GM23338 (cell line): Measurements from ENCODE around the gene CCDC60. TPM values are rescaled to one million over a fixed set of nuclear protein-coding genes. Genes with fewer than 3 reads are reported as not detected.

Experiments used
- ATAC-seq: fragments of 200-7000 bp; cut with Tn5 transposase; 3 replicates; pipeline ENCODE4 v1.9.1; 2020
- DNase-seq: peaks from one replicate; pipeline ENCODE4 v3.0.0-alpha.2; 2015; ENCODE audit warnings: low spot score
- H2AFZ ChIP-seq: fragments of 200-600 bp; sonication (generic); 2 replicates; pipeline ENCODE4 v1.8.0; 2016; ENCODE audit warnings: antibody characterized with exemption, mild to moderate bottlenecking, moderate library complexity
- H3F3A ChIP-seq: fragments of 200-600 bp; sonication (generic); replicated peaks from 2 replicates; pipeline ENCODE4 v1.8.0; 2017; ENCODE audit warnings: antibody characterized with exemption, mixed run types, low read depth
- H3K27ac ChIP-seq: fragments of 200-600 bp; sonication (generic); 2 replicates; pipeline ENCODE4 v1.6.1; 2016; ENCODE audit warnings: low read depth
- H3K27me3 ChIP-seq: fragments of 200-600 bp; sonication (generic); 2 replicates; pipeline ENCODE4 v1.8.0; 2016; ENCODE audit warnings: mild to moderate bottlenecking, mixed run types, moderate library complexity; ENCODE audit not compliant: insufficient read depth
- H3K36me3 ChIP-seq: fragments of 200-600 bp; sonication (generic); 2 replicates; pipeline ENCODE4 v1.8.0; 2016; ENCODE audit warnings: mild to moderate bottlenecking; ENCODE audit not compliant: insufficient read depth
- H3K4me1 ChIP-seq: fragments of 200-600 bp; sonication (generic); 2 replicates; pipeline ENCODE4 v1.8.0; 2016; ENCODE audit warnings: mild to moderate bottlenecking, moderate library complexity; ENCODE audit not compliant: insufficient read depth
- H3K4me2 ChIP-seq: fragments of 200-600 bp; sonication (generic); 2 replicates; pipeline ENCODE4 v1.7.1; 2017; ENCODE audit warnings: mixed run types
- H3K4me3 ChIP-seq: fragments of 200-600 bp; sonication (generic); 2 replicates; pipeline ENCODE4 v1.6.1; 2016; ENCODE audit warnings: mixed run types
- H3K79me2 ChIP-seq: fragments of 200-600 bp; sonication (generic); replicated peaks from 2 replicates; pipeline ENCODE4 v1.8.0; 2017; ENCODE audit warnings: mild to moderate bottlenecking; ENCODE audit not compliant: insufficient read depth
- H3K9me2 ChIP-seq: fragments of 200-600 bp; sonication (generic); 2 replicates; pipeline ENCODE4 v1.8.0; 2017; ENCODE audit not compliant: insufficient read depth
- H4K20me1 ChIP-seq: fragments of 200-600 bp; sonication (generic); replicated peaks from 2 replicates; pipeline ENCODE4 v1.8.0; 2017; ENCODE audit warnings: mild to moderate bottlenecking; ENCODE audit not compliant: insufficient read depth
- H3K27ac Mint-ChIP-seq: 2 replicates; pipeline ENCODE4 v1.8.0; 2020; ENCODE audit warnings: inconsistent platforms, mild to moderate bottlenecking, moderate library complexity, mixed read lengths
- H3K27me3 Mint-ChIP-seq: 3 replicates; pipeline ENCODE4 v1.8.0; 2022; ENCODE audit warnings: low read depth, mild to moderate bottlenecking, moderate library complexity, mixed read lengths, inconsistent platforms; ENCODE audit not compliant: insufficient read depth, poor library complexity
- H3K36me3 Mint-ChIP-seq: 3 replicates; pipeline ENCODE4 v1.8.0; 2021; ENCODE audit warnings: low read depth, mild to moderate bottlenecking, inconsistent platforms, moderate library complexity, mixed read lengths
- H3K4me1 Mint-ChIP-seq: 3 replicates; pipeline ENCODE4 v1.8.0; 2020; ENCODE audit warnings: mild to moderate bottlenecking, inconsistent platforms, mixed read lengths
- H3K4me3 Mint-ChIP-seq: 3 replicates; pipeline ENCODE4 v1.8.0; 2021; ENCODE audit warnings: moderate library complexity, mild to moderate bottlenecking, inconsistent platforms, mixed read lengths
- H3K9me3 Mint-ChIP-seq: 3 replicates; pipeline ENCODE4 v1.8.0; 2020; ENCODE audit warnings: moderate library complexity, mild to moderate bottlenecking, inconsistent platforms, mixed read lengths
- CREB1 ChIP-seq: fragments of 250-450 bp; sonication (Bioruptor Pico); IDR thresholded peaks from 2 replicates; pipeline ENCODE4 v1.5.0; 2020; ENCODE audit warnings: low read depth, mild to moderate bottlenecking, moderate library complexity
- EZH2 ChIP-seq: fragments of 200-600 bp; sonication (generic); IDR thresholded peaks from one replicate; pipeline ENCODE4 v1.8.0; 2017; ENCODE audit warnings: antibody characterized with exemption, mild to moderate bottlenecking, low read depth; ENCODE audit not compliant: unreplicated experiment
- NANOG ChIP-seq: IDR thresholded peaks from 2 replicates; pipeline ENCODE4 v1.6.1; 2016; ENCODE audit warnings: antibody characterized with exemption, borderline replicate concordance
- ZNF114 ChIP-seq: fragments of 250-450 bp; sonication (Bioruptor Pico); IDR thresholded peaks from 2 replicates; pipeline ENCODE4 v1.5.0; 2020; ENCODE audit warnings: mild to moderate bottlenecking, moderate library complexity
- ZNF331 ChIP-seq: fragments of 250-450 bp; sonication (Bioruptor Pico); IDR thresholded peaks from 2 replicates; pipeline ENCODE4 v1.5.0; 2020; ENCODE audit warnings: low read depth, mild to moderate bottlenecking, moderate library complexity
- polyA plus RNA-seq: library from polyadenylated mRNA; unstranded; fragments of >200 nt; fragmentation: Nextera tagmentation; extraction: Ambion mirVana; gene quantifications from 2 replicates; pipeline ENCODE4 v1.2.1, GENCODE V29; 2016
- total RNA-seq: library from RNA; depleted of rRNA; stranded (reverse); fragments of >200 nt; shearing (Covaris generic); gene quantifications from 2 replicates; pipeline ENCODE4 v1.2.3, GENCODE V29; 2014
- TF ChIP-seq, protein P1 (sequence below): IDR thresholded peaks from one replicate; pipeline ENCODE4 v1.6.1; 2018; ENCODE audit warnings: antibody characterized with exemption; ENCODE audit not compliant: unreplicated experiment
- TF ChIP-seq, protein P2 (sequence below): fragments of 250-450 bp; sonication (Bioruptor Pico); IDR thresholded peaks from 2 replicates; pipeline ENCODE4 v1.5.0; 2020; ENCODE audit warnings: mild to moderate bottlenecking, moderate library complexity
- TF ChIP-seq, protein P3 (sequence below), 2 experiments: fragments of 200-600 bp in 1 of 2; sonication (generic) in 1 of 2; conservative IDR thresholded peaks; 2 replicates each; pipeline versions ENCODE4 v1.5.1 to v1.6.1; 2016 to 2017; ENCODE audit warnings: antibody characterized with exemption in 2 of 2, low read depth in 2 of 2, mild to moderate bottlenecking in 2 of 2, moderate library complexity in 1 of 2

Gene CCDC60
- total and polyA plus RNA-seq, 2 experiments from 2014 or later = 0.53 TPM; not detected in 1

DNA sequence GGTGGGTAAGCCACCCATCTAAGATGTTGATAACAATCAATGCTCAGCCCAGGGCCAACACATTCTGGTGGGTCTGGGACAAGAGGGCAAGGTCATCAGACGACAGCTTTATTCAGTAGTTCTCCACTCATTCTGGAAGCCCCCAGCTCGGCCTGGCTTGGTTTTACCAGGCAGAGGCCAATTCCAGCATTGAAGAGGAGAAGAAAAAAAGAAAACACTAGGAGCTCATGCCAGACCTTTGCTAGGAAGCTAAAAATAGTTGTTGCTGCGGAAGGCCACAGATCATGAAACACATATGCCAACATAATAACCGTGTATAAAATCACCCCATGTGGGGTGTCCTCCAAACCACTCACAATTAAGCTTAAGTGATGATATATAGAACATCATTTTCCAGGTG lies 44.4 kb downstream of the CCDC60 start:
- H3K27me3 ChIP-seq = no peaks in the 10 kb centered on the region
- H3F3A ChIP-seq = no peaks in the 10 kb centered on the region
- no peaks in the 10 kb centered on the region for H4K20me1 ChIP-seq
- no peak for TF ChIP-seq CREB1 (CRISPR knock-in tag)
- TF ChIP-seq ZNF331 (CRISPR knock-in tag) = no peak
- TF ChIP-seq NANOG = no peak
- TF ChIP-seq, protein P1, sequence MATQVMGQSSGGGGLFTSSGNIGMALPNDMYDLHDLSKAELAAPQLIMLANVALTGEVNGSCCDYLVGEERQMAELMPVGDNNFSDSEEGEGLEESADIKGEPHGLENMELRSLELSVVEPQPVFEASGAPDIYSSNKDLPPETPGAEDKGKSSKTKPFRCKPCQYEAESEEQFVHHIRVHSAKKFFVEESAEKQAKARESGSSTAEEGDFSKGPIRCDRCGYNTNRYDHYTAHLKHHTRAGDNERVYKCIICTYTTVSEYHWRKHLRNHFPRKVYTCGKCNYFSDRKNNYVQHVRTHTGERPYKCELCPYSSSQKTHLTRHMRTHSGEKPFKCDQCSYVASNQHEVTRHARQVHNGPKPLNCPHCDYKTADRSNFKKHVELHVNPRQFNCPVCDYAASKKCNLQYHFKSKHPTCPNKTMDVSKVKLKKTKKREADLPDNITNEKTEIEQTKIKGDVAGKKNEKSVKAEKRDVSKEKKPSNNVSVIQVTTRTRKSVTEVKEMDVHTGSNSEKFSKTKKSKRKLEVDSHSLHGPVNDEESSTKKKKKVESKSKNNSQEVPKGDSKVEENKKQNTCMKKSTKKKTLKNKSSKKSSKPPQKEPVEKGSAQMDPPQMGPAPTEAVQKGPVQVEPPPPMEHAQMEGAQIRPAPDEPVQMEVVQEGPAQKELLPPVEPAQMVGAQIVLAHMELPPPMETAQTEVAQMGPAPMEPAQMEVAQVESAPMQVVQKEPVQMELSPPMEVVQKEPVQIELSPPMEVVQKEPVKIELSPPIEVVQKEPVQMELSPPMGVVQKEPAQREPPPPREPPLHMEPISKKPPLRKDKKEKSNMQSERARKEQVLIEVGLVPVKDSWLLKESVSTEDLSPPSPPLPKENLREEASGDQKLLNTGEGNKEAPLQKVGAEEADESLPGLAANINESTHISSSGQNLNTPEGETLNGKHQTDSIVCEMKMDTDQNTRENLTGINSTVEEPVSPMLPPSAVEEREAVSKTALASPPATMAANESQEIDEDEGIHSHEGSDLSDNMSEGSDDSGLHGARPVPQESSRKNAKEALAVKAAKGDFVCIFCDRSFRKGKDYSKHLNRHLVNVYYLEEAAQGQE = no peak
- Mint-ChIP-seq H3K9me3 (peaks cover 10% of the 10 kb centered on the region; the same call in 2 of the 3 replicates), H3K36me3 (no peaks in the 10 kb centered on the region; the same call in none of the 3 replicates), H3K4me3 (no peak overlapping the region), H3K4me1 (no peaks in the 10 kb centered on the region), H3K27ac (no peak overlapping the region), H3K27me3 (peaks cover 9% of the 10 kb centered on the region)
- no peak overlapping the region for H3K4me3 ChIP-seq
- H3K4me2 ChIP-seq = no peak overlapping the region
- no peak overlapping the region for H3K27ac ChIP-seq
- H2AFZ ChIP-seq = no peak overlapping the region
- ATAC-seq (no peak), DNase-seq (no peak)
- H3K79me2 ChIP-seq = no peaks in the 10 kb centered on the region
- H3K9me2 ChIP-seq = 0 out of 2 replicates have a peak, but pooled peaks cover 4% of the 10 kb centered on the region
- H3K36me3 ChIP-seq = no peaks in the 10 kb centered on the region
- no peaks in the 10 kb centered on the region for H3K4me1 ChIP-seq

DNA sequence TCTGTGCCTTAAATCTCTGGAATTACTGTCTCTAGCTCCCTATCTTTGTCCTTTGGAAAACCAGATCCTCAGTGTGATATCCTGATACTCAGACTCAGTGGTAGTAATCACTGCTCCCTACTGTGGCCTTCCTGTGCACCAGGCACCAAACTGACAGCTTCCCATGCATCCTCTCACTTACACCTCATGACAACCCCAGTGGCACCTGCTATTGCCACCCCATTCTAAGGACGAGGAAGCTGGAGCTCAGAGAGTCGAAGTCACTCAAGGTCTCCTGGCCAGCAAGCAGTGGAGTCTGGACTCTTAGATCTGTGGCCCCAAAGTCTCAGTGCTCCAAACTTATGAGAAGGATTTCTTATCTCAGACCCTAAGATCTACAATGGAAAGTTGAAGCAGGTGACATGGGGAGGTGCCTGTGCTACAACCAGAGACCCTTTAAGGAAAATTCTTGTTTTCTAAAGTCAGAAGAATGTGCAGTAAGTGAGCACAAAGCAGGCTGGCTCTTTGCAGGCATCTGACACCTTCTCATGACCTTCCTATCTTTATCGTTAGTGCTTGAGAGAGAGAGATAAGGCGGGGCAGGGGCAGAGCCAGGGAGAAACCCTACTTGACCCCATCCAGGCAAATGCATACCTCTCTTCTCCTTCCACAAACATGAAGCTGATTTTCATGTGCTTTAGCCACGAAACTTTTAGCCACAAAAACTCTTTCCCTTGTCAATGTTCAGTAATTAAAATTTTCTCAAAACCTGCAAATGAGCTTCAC lies 47.1 kb downstream of the CCDC60 start:
- H3K27me3 Mint-ChIP-seq = peaks cover 6% of the 10 kb centered on the region
- Histone ChIP-seq H4K20me1 (no peaks in the 10 kb centered on the region), H3K27me3 (no peaks in the 10 kb centered on the region), H3K4me1 (peaks cover 8% of the 10 kb centered on the region; the same call in 1 of the 2 replicates), H3K4me3 (no peak overlapping the region), H3K36me3 (no peaks in the 10 kb centered on the region), H3F3A (no peaks in the 10 kb centered on the region), H3K9me2 (0 out of 2 replicates have a peak, but pooled peaks cover 4% of the 10 kb centered on the region), H3K79me2 (no peaks in the 10 kb centered on the region), H3K4me2 (no peak overlapping the region), H3K27ac (no peak overlapping the region), H2AFZ (no peak overlapping the region)
- H3K36me3 Mint-ChIP-seq = peaks cover 3% of the 10 kb centered on the region
- no peak for DNase-seq
- peaks cover 10% of the 10 kb centered on the region for H3K4me1 Mint-ChIP-seq
- no peak overlapping the region for H3K27ac Mint-ChIP-seq
- no peak for ATAC-seq
- H3K9me3 Mint-ChIP-seq = peaks cover 10% of the 10 kb centered on the region
- H3K4me3 Mint-ChIP-seq = no peak overlapping the region
- TF ChIP-seq ZNF114 (CRISPR knock-in tag) (no peak), ZNF331 (CRISPR knock-in tag) (no peak), EZH2 (no peak)
- TF ChIP-seq, protein P2, sequence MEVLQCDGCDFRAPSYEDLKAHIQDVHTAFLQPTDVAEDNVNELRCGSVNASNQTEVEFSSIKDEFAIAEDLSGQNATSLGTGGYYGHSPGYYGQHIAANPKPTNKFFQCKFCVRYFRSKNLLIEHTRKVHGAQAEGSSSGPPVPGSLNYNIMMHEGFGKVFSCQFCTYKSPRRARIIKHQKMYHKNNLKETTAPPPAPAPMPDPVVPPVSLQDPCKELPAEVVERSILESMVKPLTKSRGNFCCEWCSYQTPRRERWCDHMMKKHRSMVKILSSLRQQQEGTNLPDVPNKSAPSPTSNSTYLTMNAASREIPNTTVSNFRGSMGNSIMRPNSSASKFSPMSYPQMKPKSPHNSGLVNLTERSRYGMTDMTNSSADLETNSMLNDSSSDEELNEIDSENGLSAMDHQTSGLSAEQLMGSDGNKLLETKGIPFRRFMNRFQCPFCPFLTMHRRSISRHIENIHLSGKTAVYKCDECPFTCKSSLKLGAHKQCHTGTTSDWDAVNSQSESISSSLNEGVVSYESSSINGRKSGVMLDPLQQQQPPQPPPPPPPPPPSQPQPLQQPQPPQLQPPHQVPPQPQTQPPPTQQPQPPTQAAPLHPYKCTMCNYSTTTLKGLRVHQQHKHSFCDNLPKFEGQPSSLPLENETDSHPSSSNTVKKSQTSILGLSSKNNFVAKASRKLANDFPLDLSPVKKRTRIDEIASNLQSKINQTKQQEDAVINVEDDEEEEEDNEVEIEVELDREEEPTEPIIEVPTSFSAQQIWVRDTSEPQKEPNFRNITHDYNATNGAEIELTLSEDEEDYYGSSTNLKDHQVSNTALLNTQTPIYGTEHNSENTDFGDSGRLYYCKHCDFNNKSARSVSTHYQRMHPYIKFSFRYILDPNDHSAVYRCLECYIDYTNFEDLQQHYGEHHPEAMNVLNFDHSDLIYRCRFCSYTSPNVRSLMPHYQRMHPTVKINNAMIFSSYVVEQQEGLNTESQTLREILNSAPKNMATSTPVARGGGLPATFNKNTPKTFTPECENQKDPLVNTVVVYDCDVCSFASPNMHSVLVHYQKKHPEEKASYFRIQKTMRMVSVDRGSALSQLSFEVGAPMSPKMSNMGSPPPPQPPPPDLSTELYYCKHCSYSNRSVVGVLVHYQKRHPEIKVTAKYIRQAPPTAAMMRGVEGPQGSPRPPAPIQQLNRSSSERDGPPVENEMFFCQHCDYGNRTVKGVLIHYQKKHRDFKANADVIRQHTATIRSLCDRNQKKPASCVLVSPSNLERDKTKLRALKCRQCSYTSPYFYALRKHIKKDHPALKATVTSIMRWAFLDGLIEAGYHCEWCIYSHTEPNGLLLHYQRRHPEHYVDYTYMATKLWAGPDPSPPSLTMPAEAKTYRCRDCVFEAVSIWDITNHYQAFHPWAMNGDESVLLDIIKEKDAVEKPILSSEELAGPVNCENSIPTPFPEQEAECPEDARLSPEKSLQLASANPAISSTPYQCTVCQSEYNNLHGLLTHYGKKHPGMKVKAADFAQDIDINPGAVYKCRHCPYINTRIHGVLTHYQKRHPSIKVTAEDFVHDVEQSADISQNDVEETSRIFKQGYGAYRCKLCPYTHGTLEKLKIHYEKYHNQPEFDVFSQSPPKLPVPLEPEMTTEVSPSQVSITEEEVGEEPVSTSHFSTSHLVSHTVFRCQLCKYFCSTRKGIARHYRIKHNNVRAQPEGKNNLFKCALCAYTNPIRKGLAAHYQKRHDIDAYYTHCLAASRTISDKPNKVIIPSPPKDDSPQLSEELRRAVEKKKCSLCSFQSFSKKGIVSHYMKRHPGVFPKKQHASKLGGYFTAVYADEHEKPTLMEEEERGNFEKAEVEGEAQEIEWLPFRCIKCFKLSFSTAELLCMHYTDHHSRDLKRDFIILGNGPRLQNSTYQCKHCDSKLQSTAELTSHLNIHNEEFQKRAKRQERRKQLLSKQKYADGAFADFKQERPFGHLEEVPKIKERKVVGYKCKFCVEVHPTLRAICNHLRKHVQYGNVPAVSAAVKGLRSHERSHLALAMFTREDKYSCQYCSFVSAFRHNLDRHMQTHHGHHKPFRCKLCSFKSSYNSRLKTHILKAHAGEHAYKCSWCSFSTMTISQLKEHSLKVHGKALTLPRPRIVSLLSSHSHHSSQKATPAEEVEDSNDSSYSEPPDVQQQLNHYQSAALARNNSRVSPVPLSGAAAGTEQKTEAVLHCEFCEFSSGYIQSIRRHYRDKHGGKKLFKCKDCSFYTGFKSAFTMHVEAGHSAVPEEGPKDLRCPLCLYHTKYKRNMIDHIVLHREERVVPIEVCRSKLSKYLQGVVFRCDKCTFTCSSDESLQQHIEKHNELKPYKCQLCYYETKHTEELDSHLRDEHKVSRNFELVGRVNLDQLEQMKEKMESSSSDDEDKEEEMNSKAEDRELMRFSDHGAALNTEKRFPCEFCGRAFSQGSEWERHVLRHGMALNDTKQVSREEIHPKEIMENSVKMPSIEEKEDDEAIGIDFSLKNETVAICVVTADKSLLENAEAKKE = no peak
- TF ChIP-seq, protein P3, sequence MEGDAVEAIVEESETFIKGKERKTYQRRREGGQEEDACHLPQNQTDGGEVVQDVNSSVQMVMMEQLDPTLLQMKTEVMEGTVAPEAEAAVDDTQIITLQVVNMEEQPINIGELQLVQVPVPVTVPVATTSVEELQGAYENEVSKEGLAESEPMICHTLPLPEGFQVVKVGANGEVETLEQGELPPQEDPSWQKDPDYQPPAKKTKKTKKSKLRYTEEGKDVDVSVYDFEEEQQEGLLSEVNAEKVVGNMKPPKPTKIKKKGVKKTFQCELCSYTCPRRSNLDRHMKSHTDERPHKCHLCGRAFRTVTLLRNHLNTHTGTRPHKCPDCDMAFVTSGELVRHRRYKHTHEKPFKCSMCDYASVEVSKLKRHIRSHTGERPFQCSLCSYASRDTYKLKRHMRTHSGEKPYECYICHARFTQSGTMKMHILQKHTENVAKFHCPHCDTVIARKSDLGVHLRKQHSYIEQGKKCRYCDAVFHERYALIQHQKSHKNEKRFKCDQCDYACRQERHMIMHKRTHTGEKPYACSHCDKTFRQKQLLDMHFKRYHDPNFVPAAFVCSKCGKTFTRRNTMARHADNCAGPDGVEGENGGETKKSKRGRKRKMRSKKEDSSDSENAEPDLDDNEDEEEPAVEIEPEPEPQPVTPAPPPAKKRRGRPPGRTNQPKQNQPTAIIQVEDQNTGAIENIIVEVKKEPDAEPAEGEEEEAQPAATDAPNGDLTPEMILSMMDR (conservative IDR thresholded peaks at IDR 0.05; ENCODE audit: low read depth in 2 of 2) = no peak
